Smooth muscle cell (in vitro differentiated cells): ENCODE measurements around the gene SPHK1. TPM values are rescaled to one million over a fixed set of nuclear protein-coding genes. Genes with fewer than 3 reads are reported as not detected.
A peak's percentile ranks its signal among the peaks of the same experiment; 100 is the strongest.

ENCODE experiments used
- DNase-seq: peaks from one replicate; lab custom pipeline; 2025; ENCODE audit not compliant: unreplicated experiment; lab: John Stamatoyannopoulos, UW
- H2AFZ ChIP-seq: fragments of 200-600 bp; sonication (generic); 2 replicates; pipeline ENCODE4 v1.6.0; 2016; ENCODE audit warnings: antibody characterized with exemption, low read depth, mild to moderate bottlenecking
- H3F3A ChIP-seq: fragments of 200-600 bp; sonication (generic); 2 replicates; pipeline ENCODE4 v1.6.0; 2017; ENCODE audit warnings: antibody characterized with exemption, low read depth
- H3K27ac ChIP-seq: fragments of 200-600 bp; sonication (generic); 2 replicates; pipeline ENCODE4 v1.5.1; 2016; ENCODE audit warnings: low read depth, mild to moderate bottlenecking
- H3K27me3 ChIP-seq: fragments of 200-600 bp; sonication (generic); 2 replicates; pipeline ENCODE4 v1.6.1; 2016; ENCODE audit warnings: low read depth, mild to moderate bottlenecking
- H3K36me3 ChIP-seq: fragments of 200-600 bp; sonication (generic); 2 replicates; pipeline ENCODE4 v1.5.1; 2016; ENCODE audit warnings: low read depth
- H3K4me1 ChIP-seq: fragments of 200-600 bp; sonication (generic); 2 replicates; pipeline ENCODE4 v1.5.1; 2016; ENCODE audit warnings: low read depth
- H3K4me2 ChIP-seq: fragments of 200-600 bp; sonication (generic); 2 replicates; pipeline ENCODE4 v1.6.0; 2016; ENCODE audit warnings: mild to moderate bottlenecking
- H3K4me3 ChIP-seq: fragments of 200-600 bp; sonication (generic); 2 replicates; pipeline ENCODE4 v1.5.1; 2016; ENCODE audit warnings: mild to moderate bottlenecking
- H3K79me2 ChIP-seq: fragments of 200-600 bp; sonication (generic); 2 replicates; pipeline ENCODE4 v1.6.0; 2016; ENCODE audit warnings: low read depth, mild to moderate bottlenecking
- H3K9ac ChIP-seq: fragments of 200-600 bp; sonication (generic); 2 replicates; pipeline ENCODE4 v1.6.0; 2016; ENCODE audit warnings: low read depth
- H3K9me3 ChIP-seq: fragments of 200-600 bp; sonication (generic); replicated peaks from 2 replicates; pipeline ENCODE4 v1.5.1; 2016; ENCODE audit warnings: low read depth
- H4K20me1 ChIP-seq: fragments of 200-600 bp; sonication (generic); 2 replicates; pipeline ENCODE4 v1.6.0; 2016; ENCODE audit warnings: low read depth
- WGBS: methylation state at CpG from one replicate; pipeline ENCODE4 v1.1.7; 2016; ENCODE audit warnings: low lambda C conversion rate; 5-methylcytosine and 5-hydroxymethylcytosine counted together
- polyA plus RNA-seq: library from polyadenylated mRNA; unstranded; fragments of >200 nt; fragmentation: Nextera tagmentation; extraction: Ambion mirVana; gene quantifications from 2 replicates; pipeline ENCODE4 v1.2.1, GENCODE V29; 2016
- total RNA-seq: library from RNA; depleted of rRNA; stranded (reverse); fragments of >200 nt; gene quantifications from 2 replicates; pipeline ENCODE4 v1.2.3, GENCODE V29; 2014
- TF ChIP-seq, protein P1 (sequence below): fragments of 200-600 bp; sonication (generic); IDR thresholded peaks from 2 replicates; pipeline ENCODE4 v1.5.1; 2017; ENCODE audit warnings: borderline replicate concordance, mild to moderate bottlenecking, antibody characterized with exemption; ENCODE audit not compliant: insufficient read depth, poor library complexity, severe bottlenecking

Gene SPHK1
- total and polyA plus RNA-seq, 2 experiments from 2014 or later: 20.1 to 24.8 TPM

DNA sequence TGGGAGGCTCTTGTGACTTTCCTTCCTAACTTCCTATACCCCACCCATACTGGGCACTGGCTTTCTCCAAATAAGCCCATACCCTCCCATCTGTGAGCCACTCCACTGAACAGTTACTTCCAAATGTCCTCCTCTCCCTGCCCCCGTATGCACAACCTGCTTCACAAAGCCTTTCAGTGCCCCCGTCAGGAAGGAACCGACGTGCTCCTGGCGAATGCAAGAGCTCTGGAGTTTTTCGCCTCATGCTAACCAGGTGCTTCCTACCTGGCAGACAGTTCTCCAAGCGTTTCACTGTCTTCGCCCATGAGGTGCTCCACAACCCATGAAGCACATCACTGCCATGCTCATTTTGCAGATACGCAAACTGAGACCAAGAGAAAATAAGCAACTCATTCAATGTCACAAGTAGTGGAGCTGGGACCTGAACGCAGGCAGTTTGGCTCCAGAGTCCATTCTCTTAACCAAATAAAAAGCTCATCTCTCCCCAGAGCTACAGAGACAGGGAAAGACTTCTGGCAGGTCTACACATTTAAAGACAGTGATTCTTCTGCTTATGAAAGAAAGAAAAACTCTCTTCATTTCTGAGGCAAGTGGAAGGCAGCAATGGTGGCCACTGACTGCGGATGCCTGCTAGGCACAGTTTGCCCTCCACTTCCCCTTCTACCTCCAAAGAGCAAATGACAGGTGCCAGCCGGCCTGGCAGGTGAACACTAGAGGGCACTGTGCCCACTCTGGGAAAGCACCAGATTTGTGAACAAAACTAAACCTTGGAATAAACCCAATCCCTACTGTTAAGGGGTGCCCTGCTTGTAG lies 23.8 kb downstream of the SPHK1 start:
- Histone ChIP-seq H3K4me1 (no peaks in the 10 kb centered on the region), H3K36me3 (no peaks in the 10 kb centered on the region), H2AFZ (no peak overlapping the region), H4K20me1 (peaks cover 94% of the 10 kb centered on the region), H3K27ac (no peak overlapping the region), H3K4me2 (no peak overlapping the region), H3K9me3 (no peaks in the 10 kb centered on the region), H3K9ac (no peak overlapping the region), H3K27me3 (no peaks in the 10 kb centered on the region), H3K79me2 (no peaks in the 10 kb centered on the region), H3K4me3 (no peak overlapping the region), H3F3A (no peaks in the 10 kb centered on the region)
- TF ChIP-seq, protein P1, sequence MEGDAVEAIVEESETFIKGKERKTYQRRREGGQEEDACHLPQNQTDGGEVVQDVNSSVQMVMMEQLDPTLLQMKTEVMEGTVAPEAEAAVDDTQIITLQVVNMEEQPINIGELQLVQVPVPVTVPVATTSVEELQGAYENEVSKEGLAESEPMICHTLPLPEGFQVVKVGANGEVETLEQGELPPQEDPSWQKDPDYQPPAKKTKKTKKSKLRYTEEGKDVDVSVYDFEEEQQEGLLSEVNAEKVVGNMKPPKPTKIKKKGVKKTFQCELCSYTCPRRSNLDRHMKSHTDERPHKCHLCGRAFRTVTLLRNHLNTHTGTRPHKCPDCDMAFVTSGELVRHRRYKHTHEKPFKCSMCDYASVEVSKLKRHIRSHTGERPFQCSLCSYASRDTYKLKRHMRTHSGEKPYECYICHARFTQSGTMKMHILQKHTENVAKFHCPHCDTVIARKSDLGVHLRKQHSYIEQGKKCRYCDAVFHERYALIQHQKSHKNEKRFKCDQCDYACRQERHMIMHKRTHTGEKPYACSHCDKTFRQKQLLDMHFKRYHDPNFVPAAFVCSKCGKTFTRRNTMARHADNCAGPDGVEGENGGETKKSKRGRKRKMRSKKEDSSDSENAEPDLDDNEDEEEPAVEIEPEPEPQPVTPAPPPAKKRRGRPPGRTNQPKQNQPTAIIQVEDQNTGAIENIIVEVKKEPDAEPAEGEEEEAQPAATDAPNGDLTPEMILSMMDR: peak; percentile 88
- WGBS: 83% methylated on average over 12 of the region's 12 CpGs
- DNase-seq: no peak

DNA sequence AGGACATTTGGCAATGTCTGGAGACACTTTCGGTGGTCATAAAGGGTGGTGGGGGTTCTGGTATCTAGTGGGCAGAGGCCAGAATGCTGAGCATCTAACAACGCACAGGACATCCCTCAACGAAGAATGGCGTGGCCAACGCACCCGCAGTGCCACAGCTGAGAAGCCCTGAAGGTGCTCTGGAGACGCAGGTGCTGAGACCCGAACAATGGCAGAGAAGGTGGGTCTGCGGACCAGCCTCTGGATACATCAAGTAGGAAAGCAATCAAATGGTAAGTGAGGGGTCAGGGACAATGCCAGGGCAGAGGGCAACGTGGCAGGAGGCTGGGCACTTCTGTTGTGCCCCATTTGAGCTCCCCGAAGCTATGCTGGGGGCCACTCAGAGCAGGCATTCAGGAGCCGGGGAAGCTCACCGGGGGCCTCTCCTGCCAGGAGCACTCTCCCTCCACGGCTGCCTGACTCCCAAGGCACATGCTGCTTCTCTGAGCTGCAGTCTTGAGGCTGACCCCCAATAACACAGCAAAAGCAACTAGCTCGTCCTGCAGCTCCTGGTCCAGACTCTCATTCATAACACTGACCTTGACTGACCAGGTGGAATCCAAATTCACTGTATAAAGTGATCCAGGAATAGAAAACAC lies 26.0 kb downstream of the SPHK1 start:
- H3F3A ChIP-seq: no peaks in the 10 kb centered on the region
- peaks cover 18% of the 10 kb centered on the region for H3K79me2 ChIP-seq
- DNase-seq: no peak
- H3K4me3 ChIP-seq: no peak overlapping the region
- H2AFZ ChIP-seq: no peak overlapping the region
- no peaks in the 10 kb centered on the region for H3K4me1 ChIP-seq
- H3K27me3 ChIP-seq: no peaks in the 10 kb centered on the region
- H3K9ac ChIP-seq: no peak overlapping the region
- H3K4me2 ChIP-seq: no peak overlapping the region
- H3K27ac ChIP-seq: no peak overlapping the region
- TF ChIP-seq, protein P1: no peak
- H3K9me3 ChIP-seq: no peaks in the 10 kb centered on the region
- H4K20me1 ChIP-seq: peaks cover 99% of the 10 kb centered on the region
- H3K36me3 ChIP-seq: no peaks in the 10 kb centered on the region
- 93% methylated on average over 15 of the region's 15 CpGs for WGBS

DNA sequence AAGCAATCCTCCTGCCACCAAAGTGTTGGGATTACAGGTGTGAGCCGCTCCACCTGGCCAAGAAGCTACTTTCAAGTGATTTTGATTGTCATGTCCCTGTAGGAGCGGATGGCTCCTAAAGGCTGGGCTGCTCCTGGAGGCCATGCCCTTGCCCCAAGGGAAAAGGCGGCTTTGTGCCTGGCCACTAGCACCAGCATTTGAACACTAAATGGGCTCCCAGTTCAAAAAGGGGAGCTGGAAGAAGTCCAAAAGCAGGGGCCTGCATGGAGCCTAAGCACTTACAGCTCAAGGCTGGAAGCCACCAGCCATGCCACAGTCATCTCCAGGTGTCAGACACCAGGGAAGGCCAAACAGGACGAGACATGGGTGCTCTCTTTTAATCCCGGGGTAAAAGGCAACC lies 26.8 kb downstream of the SPHK1 start:
- no peaks in the 10 kb centered on the region for H3F3A ChIP-seq
- no peaks in the 10 kb centered on the region for H3K4me1 ChIP-seq
- H3K4me2 ChIP-seq: no peak overlapping the region
- TF ChIP-seq, protein P1: no peak
- H3K4me3 ChIP-seq: no peak overlapping the region
- no peak for DNase-seq
- no peaks in the 10 kb centered on the region for H3K27me3 ChIP-seq
- no peak overlapping the region for H3K27ac ChIP-seq
- no peak overlapping the region for H2AFZ ChIP-seq
- H3K79me2 ChIP-seq: peaks cover 20% of the 10 kb centered on the region
- peaks cover 99% of the 10 kb centered on the region for H4K20me1 ChIP-seq
- no peaks in the 10 kb centered on the region for H3K9me3 ChIP-seq
- no peak overlapping the region for H3K9ac ChIP-seq
- H3K36me3 ChIP-seq: no peaks in the 10 kb centered on the region
- 96% methylated on average over 5 of the region's 5 CpGs for WGBS
